ENCODE measurements around the gene FITM1.

DNA sequence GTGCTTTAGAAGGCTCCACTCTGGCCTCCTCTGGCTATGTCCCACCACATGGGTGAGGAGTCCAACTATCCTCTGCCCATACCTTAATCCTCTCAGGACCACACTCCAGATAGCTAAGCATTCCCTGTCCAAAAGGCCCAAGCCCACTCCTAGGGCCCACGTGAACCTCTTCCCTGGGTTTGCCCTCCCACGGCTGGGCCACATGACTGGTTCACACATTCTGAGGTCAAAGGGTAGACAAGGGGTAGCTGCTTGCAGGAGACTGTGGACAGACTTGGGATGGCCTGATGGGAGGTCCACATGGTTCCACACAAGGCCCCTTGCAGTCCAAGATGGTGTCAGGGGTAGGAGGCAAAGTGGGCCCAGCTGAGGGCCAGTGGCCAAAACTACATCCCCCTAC is 42.4 kb upstream of the FITM1 start:
- TF ChIP-seq, protein P1, sequence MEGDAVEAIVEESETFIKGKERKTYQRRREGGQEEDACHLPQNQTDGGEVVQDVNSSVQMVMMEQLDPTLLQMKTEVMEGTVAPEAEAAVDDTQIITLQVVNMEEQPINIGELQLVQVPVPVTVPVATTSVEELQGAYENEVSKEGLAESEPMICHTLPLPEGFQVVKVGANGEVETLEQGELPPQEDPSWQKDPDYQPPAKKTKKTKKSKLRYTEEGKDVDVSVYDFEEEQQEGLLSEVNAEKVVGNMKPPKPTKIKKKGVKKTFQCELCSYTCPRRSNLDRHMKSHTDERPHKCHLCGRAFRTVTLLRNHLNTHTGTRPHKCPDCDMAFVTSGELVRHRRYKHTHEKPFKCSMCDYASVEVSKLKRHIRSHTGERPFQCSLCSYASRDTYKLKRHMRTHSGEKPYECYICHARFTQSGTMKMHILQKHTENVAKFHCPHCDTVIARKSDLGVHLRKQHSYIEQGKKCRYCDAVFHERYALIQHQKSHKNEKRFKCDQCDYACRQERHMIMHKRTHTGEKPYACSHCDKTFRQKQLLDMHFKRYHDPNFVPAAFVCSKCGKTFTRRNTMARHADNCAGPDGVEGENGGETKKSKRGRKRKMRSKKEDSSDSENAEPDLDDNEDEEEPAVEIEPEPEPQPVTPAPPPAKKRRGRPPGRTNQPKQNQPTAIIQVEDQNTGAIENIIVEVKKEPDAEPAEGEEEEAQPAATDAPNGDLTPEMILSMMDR (IDR thresholded peaks at IDR 0.05), result no peak
- TF ChIP-seq POLR2AphosphoS5 (IDR thresholded peaks at IDR 0.05; ENCODE audit: low read depth, low read length) (no peak), SIN3A (IDR thresholded peaks at IDR 0.05; ENCODE audit: borderline replicate concordance, insufficient read depth, low read depth, low read length) (no peak), TCF7L2 (IDR thresholded peaks at IDR 0.05; ENCODE audit: low read depth, low read length) (no peak)
- TF ChIP-seq, protein P2, sequence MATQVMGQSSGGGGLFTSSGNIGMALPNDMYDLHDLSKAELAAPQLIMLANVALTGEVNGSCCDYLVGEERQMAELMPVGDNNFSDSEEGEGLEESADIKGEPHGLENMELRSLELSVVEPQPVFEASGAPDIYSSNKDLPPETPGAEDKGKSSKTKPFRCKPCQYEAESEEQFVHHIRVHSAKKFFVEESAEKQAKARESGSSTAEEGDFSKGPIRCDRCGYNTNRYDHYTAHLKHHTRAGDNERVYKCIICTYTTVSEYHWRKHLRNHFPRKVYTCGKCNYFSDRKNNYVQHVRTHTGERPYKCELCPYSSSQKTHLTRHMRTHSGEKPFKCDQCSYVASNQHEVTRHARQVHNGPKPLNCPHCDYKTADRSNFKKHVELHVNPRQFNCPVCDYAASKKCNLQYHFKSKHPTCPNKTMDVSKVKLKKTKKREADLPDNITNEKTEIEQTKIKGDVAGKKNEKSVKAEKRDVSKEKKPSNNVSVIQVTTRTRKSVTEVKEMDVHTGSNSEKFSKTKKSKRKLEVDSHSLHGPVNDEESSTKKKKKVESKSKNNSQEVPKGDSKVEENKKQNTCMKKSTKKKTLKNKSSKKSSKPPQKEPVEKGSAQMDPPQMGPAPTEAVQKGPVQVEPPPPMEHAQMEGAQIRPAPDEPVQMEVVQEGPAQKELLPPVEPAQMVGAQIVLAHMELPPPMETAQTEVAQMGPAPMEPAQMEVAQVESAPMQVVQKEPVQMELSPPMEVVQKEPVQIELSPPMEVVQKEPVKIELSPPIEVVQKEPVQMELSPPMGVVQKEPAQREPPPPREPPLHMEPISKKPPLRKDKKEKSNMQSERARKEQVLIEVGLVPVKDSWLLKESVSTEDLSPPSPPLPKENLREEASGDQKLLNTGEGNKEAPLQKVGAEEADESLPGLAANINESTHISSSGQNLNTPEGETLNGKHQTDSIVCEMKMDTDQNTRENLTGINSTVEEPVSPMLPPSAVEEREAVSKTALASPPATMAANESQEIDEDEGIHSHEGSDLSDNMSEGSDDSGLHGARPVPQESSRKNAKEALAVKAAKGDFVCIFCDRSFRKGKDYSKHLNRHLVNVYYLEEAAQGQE (IDR thresholded peaks at IDR 0.05; ENCODE audit: insufficient read depth in 1 of 2, low read depth in 2 of 2, low read length in 1 of 2), result no peak

Measured in Panc1 (cell line).